H1 (cell line): ENCODE data around the gene DGAT2. TPM values are rescaled to one million over a fixed set of nuclear protein-coding genes. Genes with fewer than 3 reads are reported as not detected.

Experiments used
- CTCF ChIA-PET: fragments of 300-600 bp; sonication (Branson Sonifier 250); formaldehyde crosslinking; loops from one replicate; lab custom pipeline; 2021; ENCODE audit not compliant: partially characterized antibody; lab: Charles Lee
- POLR2A ChIA-PET: fragments of 300-600 bp; sonication (Branson Sonifier 250); formaldehyde crosslinking; loops from one replicate; lab custom pipeline; 2021; ENCODE audit warnings: inconsistent platforms; ENCODE audit not compliant: partially characterized antibody; lab: Charles Lee
- DNase-seq, 2 experiments: peaks; one replicate each; pipeline versions ENCODE4 v3.0.0 to v3.0.0-alpha.2; 2010 to 2022; ENCODE audit warnings: low spot score in 2 of 2, low read depth in 1 of 2, mixed read lengths in 1 of 2
- FAIRE-seq: peaks from 2 replicates; lab custom pipeline; 2011; peaks lifted over from hg19 to GRCh38; lab: Jason Lieb, UNC
- H2AFZ ChIP-seq: 2 replicates; pipeline ENCODE4 v1.8.1; 2012; ENCODE audit warnings: low read length, inconsistent platforms
- H2AK5ac ChIP-seq: 2 replicates; pipeline ENCODE4 v1.6.1; 2013; ENCODE audit warnings: low read depth, low read length
- H2BK120ac ChIP-seq: replicated peaks from 2 replicates; pipeline ENCODE3; 2013; ENCODE audit warnings: low read depth, low read length, inconsistent platforms
- H2BK12ac ChIP-seq: 2 replicates; pipeline ENCODE4 v1.6.1; 2013; ENCODE audit warnings: low read depth, low read length
- H2BK15ac ChIP-seq: 2 replicates; pipeline ENCODE4 v1.6.1; 2013; ENCODE audit warnings: low read length
- H2BK20ac ChIP-seq: 2 replicates; pipeline ENCODE4 v1.6.1; 2013; ENCODE audit warnings: low read length
- H2BK5ac ChIP-seq: 2 replicates; pipeline ENCODE4 v1.6.1; 2013; ENCODE audit warnings: low read depth, low read length
- H3K14ac ChIP-seq: 2 replicates; pipeline ENCODE4 v1.6.1; 2013; ENCODE audit warnings: inconsistent platforms; ENCODE audit not compliant: insufficient read length
- H3K18ac ChIP-seq: 2 replicates; pipeline ENCODE4 v1.6.1; 2013; ENCODE audit warnings: low read length; ENCODE audit errors: extremely low read depth
- H3K23ac ChIP-seq: 2 replicates; pipeline ENCODE4 v1.6.1; 2013; ENCODE audit warnings: inconsistent platforms; ENCODE audit not compliant: insufficient read length
- H3K23me2 ChIP-seq: 2 replicates; pipeline ENCODE4 v1.6.1; 2013; ENCODE audit warnings: low read depth, low read length
- H3K27ac ChIP-seq: 2 replicates; pipeline ENCODE4 v1.6.1; 2011; ENCODE audit warnings: low read depth, low read length, inconsistent platforms
- H3K27me3 ChIP-seq, 4 experiments: replicated peaks in 1 of 4; 1 replicate in 1 of 4; 2 replicates in 3 of 4; pipeline versions ENCODE4 v1.6.1 to v1.8.1; 2011 to 2013; ENCODE audit warnings: low read length in 3 of 4, mild to moderate bottlenecking in 3 of 4, inconsistent platforms in 2 of 4, mixed read lengths in 2 of 4, moderate library complexity in 1 of 4; ENCODE audit not compliant: control insufficient read depth in 3 of 4, insufficient read depth in 3 of 4; ENCODE audit errors: extremely low read depth in 1 of 4
- H3K36me3 ChIP-seq, 4 experiments: 2 replicates each; pipeline versions ENCODE4 v1.6.1 to v1.8.1; 2011 to 2013; ENCODE audit warnings: mild to moderate bottlenecking in 4 of 4, low read length in 3 of 4, moderate library complexity in 2 of 4, control low read depth in 1 of 4, inconsistent platforms in 1 of 4; ENCODE audit not compliant: insufficient read depth in 4 of 4, control insufficient read depth in 2 of 4
- H3K4ac ChIP-seq: replicated peaks from 2 replicates; pipeline ENCODE3; 2013; ENCODE audit warnings: low read length, low read depth, mixed read lengths, inconsistent platforms; ENCODE audit not compliant: insufficient read length
- H3K4me1 ChIP-seq, 4 experiments: replicated peaks in 1 of 4; 1 replicate in 1 of 4; 2 replicates in 3 of 4; pipeline versions ENCODE4 v1.6.1 to v1.8.1; 2011 to 2013; ENCODE audit warnings: low read length in 3 of 4, inconsistent platforms in 2 of 4, mixed read lengths in 1 of 4; ENCODE audit not compliant: insufficient read depth in 4 of 4, control insufficient read depth in 3 of 4
- H3K4me2 ChIP-seq, 2 experiments: 2 replicates each; pipeline versions ENCODE4 v1.6.1 to v1.8.1; 2011 to 2013; ENCODE audit warnings: low read depth in 2 of 2, low read length in 2 of 2, control low read depth in 1 of 2, inconsistent platforms in 1 of 2, mild to moderate bottlenecking in 1 of 2; ENCODE audit not compliant: insufficient read depth in 1 of 2
- H3K4me3 ChIP-seq, 4 experiments: fragments of 200-600, 300-600 bp in 1 of 4; sonication (generic), shearing (Covaris generic), sonication (Bioruptor Twin) in 1 of 4; 2 replicates each; pipeline versions ENCODE4 v1.5.1 to v1.8.1; 2011 to 2016; ENCODE audit warnings: low read length in 4 of 4, low read depth in 3 of 4, control low read depth in 2 of 4, inconsistent platforms in 2 of 4, mild to moderate bottlenecking in 2 of 4, mixed read lengths in 1 of 4, moderate library complexity in 1 of 4; ENCODE audit not compliant: insufficient read depth in 2 of 4; ENCODE audit errors: extremely low read depth in 1 of 4
- H3K56ac ChIP-seq: replicated peaks from 2 replicates; pipeline ENCODE3; 2013; ENCODE audit warnings: low read depth, mild to moderate bottlenecking, mixed read lengths, low read length, inconsistent platforms; ENCODE audit not compliant: insufficient read length
- H3K79me1 ChIP-seq: 2 replicates; pipeline ENCODE4 v1.6.1; 2013; ENCODE audit warnings: low read depth, low read length, control low read depth
- H3K79me2 ChIP-seq, 2 experiments: 2 replicates each; pipeline versions ENCODE4 v1.6.1 to v1.8.1; 2012 to 2013; ENCODE audit warnings: low read length in 2 of 2, mild to moderate bottlenecking in 2 of 2, inconsistent platforms in 1 of 2; ENCODE audit not compliant: insufficient read depth in 2 of 2, control insufficient read depth in 1 of 2
- H3K9ac ChIP-seq, 4 experiments: replicated peaks in 1 of 4; 1 replicate in 1 of 4; 2 replicates in 3 of 4; pipeline versions ENCODE4 v1.6.1 to v1.8.1; 2011 to 2013; ENCODE audit warnings: low read depth in 3 of 4, low read length in 3 of 4, control low read depth in 2 of 4, mild to moderate bottlenecking in 2 of 4, moderate library complexity in 2 of 4, inconsistent platforms in 1 of 4; ENCODE audit errors: extremely low read depth in 1 of 4
- H3K9me3 ChIP-seq, 2 experiments: 2 replicates each; pipeline versions ENCODE4 v1.6.1 to v1.8.1; 2012 to 2013; ENCODE audit warnings: mild to moderate bottlenecking in 2 of 2, moderate library complexity in 2 of 2, control low read depth in 1 of 2, inconsistent platforms in 1 of 2, low read depth in 1 of 2, low read length in 1 of 2, mixed read lengths in 1 of 2; ENCODE audit not compliant: insufficient read depth in 2 of 2
- H4K20me1 ChIP-seq, 2 experiments: replicated peaks in 1 of 2; 2 replicates each; pipeline versions ENCODE3 to v1.8.1; 2011 to 2013; ENCODE audit warnings: inconsistent platforms in 2 of 2, low read length in 2 of 2, mild to moderate bottlenecking in 1 of 2; ENCODE audit not compliant: insufficient read depth in 2 of 2, control insufficient read depth in 1 of 2
- H4K5ac ChIP-seq: 2 replicates; pipeline ENCODE4 v1.6.1; 2013; ENCODE audit warnings: low read length, low read depth, mixed read lengths, inconsistent platforms; ENCODE audit not compliant: insufficient read length
- H4K8ac ChIP-seq: 2 replicates; pipeline ENCODE4 v1.8.0; 2013; ENCODE audit warnings: mild to moderate bottlenecking, moderate library complexity, low read length, inconsistent platforms; ENCODE audit not compliant: insufficient read depth; ENCODE audit errors: extremely low read depth
- H4K91ac ChIP-seq: replicated peaks from 2 replicates; pipeline ENCODE3; 2013; ENCODE audit warnings: low read length, mixed read lengths, inconsistent platforms; ENCODE audit not compliant: insufficient read length
- ASH2L ChIP-seq: fragments of 200-600, 300-600 bp; sonication (generic); IDR thresholded peaks from one replicate; pipeline ENCODE4 v1.7.1; 2017; ENCODE audit warnings: low read length
- BRCA1 ChIP-seq: IDR thresholded peaks from 2 replicates; pipeline ENCODE4 v1.6.1; 2012; ENCODE audit warnings: low read depth, low read length, improper control_type of control experiment
- CBX8 ChIP-seq: fragments of 300-800, 300-1000 bp; sonication (generic); IDR thresholded peaks from 2 replicates; pipeline ENCODE4 v1.7.1; 2016; ENCODE audit warnings: low read depth, low read length, borderline replicate concordance
- CHD2 ChIP-seq: IDR thresholded peaks from 2 replicates; pipeline ENCODE4 v1.6.1; 2012; ENCODE audit warnings: low read length, improper control_type of control experiment
- CREB1 ChIP-seq: IDR thresholded peaks from 2 replicates; pipeline ENCODE4 v1.6.1; 2012; ENCODE audit warnings: inconsistent platforms
- MAX ChIP-seq: IDR thresholded peaks from 2 replicates; pipeline ENCODE4 v1.6.1; 2012; ENCODE audit warnings: inconsistent platforms
- SIX5 ChIP-seq: IDR thresholded peaks from 2 replicates; pipeline ENCODE4 v1.6.1; 2011; ENCODE audit warnings: mild to moderate bottlenecking, low read depth, low read length
- SP1 ChIP-seq: IDR thresholded peaks from 2 replicates; pipeline ENCODE4 v1.6.1; 2011; ENCODE audit warnings: low read depth, low read length
- SUZ12 ChIP-seq: fragments of 200-600 bp; sonication (generic); IDR thresholded peaks from 2 replicates; pipeline ENCODE4 v1.6.1; 2012; ENCODE audit warnings: mild to moderate bottlenecking, inconsistent platforms, low read length, moderate library complexity, mixed read lengths
- TBP ChIP-seq: IDR thresholded peaks from 2 replicates; pipeline ENCODE4 v1.6.1; 2011; ENCODE audit warnings: low read depth, low read length, improper control_type of control experiment
- TCF12 ChIP-seq: IDR thresholded peaks from 2 replicates; pipeline ENCODE4 v1.6.1; 2011; ENCODE audit warnings: low read depth, mild to moderate bottlenecking, low read length
- USF2 ChIP-seq: IDR thresholded peaks from 2 replicates; pipeline ENCODE4 v1.6.1; 2011; ENCODE audit warnings: low read length, improper control_type of control experiment
- WGBS, 2 experiments: shearing (Covaris generic) in 1 of 2; methylation state at CpG; one replicate each; pipeline versions ENCODE4 v1.1.6 to v1.1.7; 2013 to 2015; ENCODE audit warnings: low lambda C conversion rate in 2 of 2, mixed read lengths in 2 of 2, inconsistent platforms in 1 of 2, low coverage in 1 of 2, missing lambda C conversion rate in 1 of 2; ENCODE audit not compliant: insufficient replicate concordance in 2 of 2, insufficient coverage in 1 of 2, insufficient read length in 1 of 2; ENCODE audit errors: extremely low coverage in 1 of 2, missing lambda C conversion rate in 1 of 2; 5-methylcytosine and 5-hydroxymethylcytosine counted together
- polyA plus RNA-seq, 7 experiments: library from polyadenylated mRNA; depleted of rRNA in 3 of 7; stranded (reverse) in 5 of 7; unstranded in 2 of 7; fragments of >200 nt in 5 of 7; fragments of 200-250 nt in 2 of 7; gene quantifications; 1 replicate in 5 of 7; 2 replicates in 1 of 7; 4 replicates in 1 of 7; pipeline versions ENCODE4 v1.2.1 to v1.2.3, GENCODE V29; 2011 to 2013; ENCODE audit warnings: missing spikeins in 2 of 7, mixed read lengths in 2 of 7
- total RNA-seq: library from RNA; stranded (reverse); fragmentation: NEBNext Ultra II Directional; extraction: Animal tissue kit (Norgen Biotek cat#: 25700); gene quantifications from 2 replicates; pipeline ENCODE4 v1.2.1, GENCODE V29; 2021

Gene DGAT2
- total and polyA plus RNA-seq, 2 of the 8 experiments (the other 6 are each of a cell fraction or from before 2014, with no cell fraction given) = 3.2 to 5.9 TPM

GRCh38 chr11:75721852-75722668 lies 46.5 kb upstream of the DGAT2 start:
- FAIRE-seq = no peak
- Histone ChIP-seq H3K4me2 (no peak overlapping the region), H3K27ac (no peak overlapping the region), H2BK20ac (no peak overlapping the region), H4K5ac (no peak overlapping the region), H3K4me3 (no peak overlapping the region), H2BK5ac (no peak overlapping the region), H3K56ac (no peak overlapping the region), H2BK12ac (peak overlapping the region; percentile 27; the same call in 1 of the 2 replicates), H3K36me3 (no peaks in the 10 kb centered on the region), H3K9ac (no peak overlapping the region), H3K4ac (no peak overlapping the region), H3K79me1 (no peaks in the 10 kb centered on the region), H3K79me2 (no peaks in the 10 kb centered on the region), H3K27me3 (peaks cover 0 to 15% (median 2%) of the 10 kb centered on the region in 4 experiments; a peak in 4 of 7 replicates), H3K4me1 (peaks cover 0 to 3% (median 0%) of the 10 kb centered on the region in 4 experiments; a peak in 2 of 7 replicates), H2AK5ac (no peak overlapping the region), H4K20me1 (no peaks in the 10 kb centered on the region), H2BK15ac (no peak overlapping the region), H2AFZ (no peak overlapping the region), H3K18ac (no peak overlapping the region), H3K14ac (no peak overlapping the region), H4K8ac (peak overlapping the region; percentile 9; the same call in 1 of the 2 replicates), H4K91ac (no peak overlapping the region), H3K23ac (no peak overlapping the region), H3K23me2 (no peaks in the 10 kb centered on the region), H3K9me3 (no peaks in the 10 kb centered on the region), H2BK120ac (no peak overlapping the region)
- 80% methylated on average over 14 of the region's 14 CpGs; no CpG with 5 or more reads in 1 of the 2 experiments for WGBS, 2 experiments
- no peak for DNase-seq
- POLR2A ChIA-PET = no interaction called here
- CTCF ChIA-PET = interaction anchor here (0.6 to 2.8 kb wide), 26 partner anchors 8 to 1912 kb away, joined by 3 to 21 read pairs (median 4); no protein-coding TSS in a partner anchor
- no peak for TF ChIP-seq ASH2L
- no peak for TF ChIP-seq MAX
- TF ChIP-seq SIX5 = no peak
- no peak for TF ChIP-seq SUZ12
- TF ChIP-seq CREB1 = no peak
- no peak for TF ChIP-seq CBX8
- TF ChIP-seq BRCA1 = no peak
- TF ChIP-seq CHD2 = no peak
- no peak for TF ChIP-seq USF2
- no peak for TF ChIP-seq SP1
- no peak for TF ChIP-seq TCF12
- no peak for TF ChIP-seq TBP
